Smooth muscle cell (in vitro differentiated cells): ENCODE measurements around the gene RAB3A. TPM values are rescaled to one million over a fixed set of nuclear protein-coding genes. Genes with fewer than 3 reads are reported as not detected.

ENCODE experiments used
- DNase-seq: peaks from one replicate; lab custom pipeline; 2025; ENCODE audit not compliant: unreplicated experiment; lab: John Stamatoyannopoulos, UW
- H2AFZ ChIP-seq: fragments of 200-600 bp; sonication (generic); 2 replicates; pipeline ENCODE4 v1.6.0; 2016; ENCODE audit warnings: antibody characterized with exemption, low read depth, mild to moderate bottlenecking
- H3F3A ChIP-seq: fragments of 200-600 bp; sonication (generic); 2 replicates; pipeline ENCODE4 v1.6.0; 2017; ENCODE audit warnings: antibody characterized with exemption, low read depth
- H3K27ac ChIP-seq: fragments of 200-600 bp; sonication (generic); 2 replicates; pipeline ENCODE4 v1.5.1; 2016; ENCODE audit warnings: low read depth, mild to moderate bottlenecking
- H3K27me3 ChIP-seq: fragments of 200-600 bp; sonication (generic); 2 replicates; pipeline ENCODE4 v1.6.1; 2016; ENCODE audit warnings: low read depth, mild to moderate bottlenecking
- H3K36me3 ChIP-seq: fragments of 200-600 bp; sonication (generic); 2 replicates; pipeline ENCODE4 v1.5.1; 2016; ENCODE audit warnings: low read depth
- H3K4me1 ChIP-seq: fragments of 200-600 bp; sonication (generic); 2 replicates; pipeline ENCODE4 v1.5.1; 2016; ENCODE audit warnings: low read depth
- H3K4me2 ChIP-seq: fragments of 200-600 bp; sonication (generic); 2 replicates; pipeline ENCODE4 v1.6.0; 2016; ENCODE audit warnings: mild to moderate bottlenecking
- H3K4me3 ChIP-seq: fragments of 200-600 bp; sonication (generic); 2 replicates; pipeline ENCODE4 v1.5.1; 2016; ENCODE audit warnings: mild to moderate bottlenecking
- H3K79me2 ChIP-seq: fragments of 200-600 bp; sonication (generic); 2 replicates; pipeline ENCODE4 v1.6.0; 2016; ENCODE audit warnings: low read depth, mild to moderate bottlenecking
- H3K9ac ChIP-seq: fragments of 200-600 bp; sonication (generic); 2 replicates; pipeline ENCODE4 v1.6.0; 2016; ENCODE audit warnings: low read depth
- H3K9me3 ChIP-seq: fragments of 200-600 bp; sonication (generic); replicated peaks from 2 replicates; pipeline ENCODE4 v1.5.1; 2016; ENCODE audit warnings: low read depth
- H4K20me1 ChIP-seq: fragments of 200-600 bp; sonication (generic); 2 replicates; pipeline ENCODE4 v1.6.0; 2016; ENCODE audit warnings: low read depth
- WGBS: methylation state at CpG from one replicate; pipeline ENCODE4 v1.1.7; 2016; ENCODE audit warnings: low lambda C conversion rate; 5-methylcytosine and 5-hydroxymethylcytosine counted together
- polyA plus RNA-seq: library from polyadenylated mRNA; unstranded; fragments of >200 nt; fragmentation: Nextera tagmentation; extraction: Ambion mirVana; gene quantifications from 2 replicates; pipeline ENCODE4 v1.2.1, GENCODE V29; 2016
- total RNA-seq: library from RNA; depleted of rRNA; stranded (reverse); fragments of >200 nt; gene quantifications from 2 replicates; pipeline ENCODE4 v1.2.3, GENCODE V29; 2014
- TF ChIP-seq, protein P1 (sequence below): fragments of 200-600 bp; sonication (generic); IDR thresholded peaks from 2 replicates; pipeline ENCODE4 v1.5.1; 2017; ENCODE audit warnings: borderline replicate concordance, mild to moderate bottlenecking, antibody characterized with exemption; ENCODE audit not compliant: insufficient read depth, poor library complexity, severe bottlenecking

RAB3A gene
- total and polyA plus RNA-seq, 2 experiments from 2014 or later = 3.7 to 4.9 TPM

DNA sequence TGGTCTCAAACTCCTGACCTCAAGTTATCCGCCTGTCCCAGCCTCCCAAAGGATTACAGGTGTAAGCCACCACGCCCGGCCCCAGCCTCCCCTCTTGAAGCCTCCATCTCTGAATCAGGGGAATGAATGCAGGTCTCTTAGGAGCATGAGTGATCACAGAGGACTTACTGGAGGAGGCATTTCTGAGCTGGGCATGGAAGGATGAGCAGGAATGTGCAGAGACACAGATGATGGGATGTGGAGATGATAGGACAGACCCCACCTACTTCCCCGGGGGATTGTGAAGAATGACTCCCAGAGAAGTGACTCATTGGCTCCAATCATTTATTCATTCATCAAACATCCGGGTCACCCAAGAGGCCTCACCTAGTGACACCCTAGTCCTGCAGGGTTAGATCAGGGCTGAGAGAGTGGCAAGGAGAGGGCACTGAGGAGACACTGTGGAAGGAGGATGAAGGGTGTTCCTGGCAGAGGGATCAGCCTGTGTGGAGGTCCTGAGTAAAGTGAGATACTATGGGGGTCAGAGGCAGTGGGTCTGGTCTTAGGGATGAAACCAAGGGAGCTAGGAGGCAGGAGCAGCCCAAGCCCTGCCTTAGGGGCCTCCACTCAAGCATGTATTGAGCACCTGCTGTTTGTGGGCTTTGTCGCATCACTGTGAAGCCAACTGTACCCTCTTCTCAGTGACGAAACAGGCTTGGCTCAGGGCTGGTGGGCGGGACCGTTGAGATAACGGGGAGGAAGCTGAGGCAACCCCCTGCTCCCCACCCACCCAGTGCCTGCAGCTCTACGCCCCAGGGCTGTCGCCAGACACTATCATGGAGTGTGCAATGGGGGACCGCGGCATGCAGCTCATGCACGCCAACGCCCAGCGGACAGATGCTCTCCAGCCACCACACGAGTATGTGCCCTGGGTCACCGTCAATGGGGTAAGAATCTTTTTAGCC lies 27.2 kb downstream of the RAB3A start:
- no peak overlapping the region for H3K9ac ChIP-seq
- no peaks in the 10 kb centered on the region for H3K4me1 ChIP-seq
- H3K4me2 ChIP-seq = no peak overlapping the region
- H3K27ac ChIP-seq = no peak overlapping the region
- no peaks in the 10 kb centered on the region for H3K9me3 ChIP-seq
- no peak overlapping the region for H2AFZ ChIP-seq
- no peaks in the 10 kb centered on the region for H3K79me2 ChIP-seq
- WGBS = 93% methylated on average over 19 of the region's 19 CpGs
- no peaks in the 10 kb centered on the region for H4K20me1 ChIP-seq
- peaks cover 11% of the 10 kb centered on the region for H3K27me3 ChIP-seq
- H3K4me3 ChIP-seq = no peak overlapping the region
- H3K36me3 ChIP-seq = no peaks in the 10 kb centered on the region
- no peak for DNase-seq
- TF ChIP-seq, protein P1, sequence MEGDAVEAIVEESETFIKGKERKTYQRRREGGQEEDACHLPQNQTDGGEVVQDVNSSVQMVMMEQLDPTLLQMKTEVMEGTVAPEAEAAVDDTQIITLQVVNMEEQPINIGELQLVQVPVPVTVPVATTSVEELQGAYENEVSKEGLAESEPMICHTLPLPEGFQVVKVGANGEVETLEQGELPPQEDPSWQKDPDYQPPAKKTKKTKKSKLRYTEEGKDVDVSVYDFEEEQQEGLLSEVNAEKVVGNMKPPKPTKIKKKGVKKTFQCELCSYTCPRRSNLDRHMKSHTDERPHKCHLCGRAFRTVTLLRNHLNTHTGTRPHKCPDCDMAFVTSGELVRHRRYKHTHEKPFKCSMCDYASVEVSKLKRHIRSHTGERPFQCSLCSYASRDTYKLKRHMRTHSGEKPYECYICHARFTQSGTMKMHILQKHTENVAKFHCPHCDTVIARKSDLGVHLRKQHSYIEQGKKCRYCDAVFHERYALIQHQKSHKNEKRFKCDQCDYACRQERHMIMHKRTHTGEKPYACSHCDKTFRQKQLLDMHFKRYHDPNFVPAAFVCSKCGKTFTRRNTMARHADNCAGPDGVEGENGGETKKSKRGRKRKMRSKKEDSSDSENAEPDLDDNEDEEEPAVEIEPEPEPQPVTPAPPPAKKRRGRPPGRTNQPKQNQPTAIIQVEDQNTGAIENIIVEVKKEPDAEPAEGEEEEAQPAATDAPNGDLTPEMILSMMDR = no peak
- H3F3A ChIP-seq = no peaks in the 10 kb centered on the region

DNA sequence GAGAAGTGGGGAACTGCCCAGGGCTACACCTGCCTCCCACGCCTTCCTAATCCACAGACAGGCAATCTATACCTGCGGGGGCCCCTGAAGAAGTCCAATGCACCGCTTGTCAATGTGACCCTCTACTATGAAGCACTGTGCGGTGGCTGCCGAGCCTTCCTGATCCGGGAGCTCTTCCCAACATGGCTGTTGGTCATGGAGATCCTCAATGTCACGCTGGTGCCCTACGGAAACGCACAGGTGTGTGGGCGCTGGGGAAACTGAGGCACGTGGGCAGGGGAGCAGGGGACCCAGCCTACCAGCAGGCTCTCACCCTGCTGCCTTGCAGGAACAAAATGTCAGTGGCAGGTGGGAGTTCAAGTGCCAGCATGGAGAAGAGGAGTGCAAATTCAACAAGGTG lies 28.9 kb downstream of the RAB3A start:
- Histone ChIP-seq H2AFZ (no peak overlapping the region), H3F3A (no peaks in the 10 kb centered on the region), H4K20me1 (no peaks in the 10 kb centered on the region), H3K36me3 (no peaks in the 10 kb centered on the region), H3K9me3 (no peaks in the 10 kb centered on the region), H3K4me3 (no peak overlapping the region), H3K4me1 (no peaks in the 10 kb centered on the region), H3K4me2 (no peak overlapping the region), H3K79me2 (no peaks in the 10 kb centered on the region), H3K27me3 (peaks cover 11% of the 10 kb centered on the region), H3K9ac (no peak overlapping the region), H3K27ac (no peak overlapping the region)
- TF ChIP-seq, protein P1 = no peak
- no peak for DNase-seq
- WGBS = 92% methylated on average over 11 of the region's 11 CpGs

DNA sequence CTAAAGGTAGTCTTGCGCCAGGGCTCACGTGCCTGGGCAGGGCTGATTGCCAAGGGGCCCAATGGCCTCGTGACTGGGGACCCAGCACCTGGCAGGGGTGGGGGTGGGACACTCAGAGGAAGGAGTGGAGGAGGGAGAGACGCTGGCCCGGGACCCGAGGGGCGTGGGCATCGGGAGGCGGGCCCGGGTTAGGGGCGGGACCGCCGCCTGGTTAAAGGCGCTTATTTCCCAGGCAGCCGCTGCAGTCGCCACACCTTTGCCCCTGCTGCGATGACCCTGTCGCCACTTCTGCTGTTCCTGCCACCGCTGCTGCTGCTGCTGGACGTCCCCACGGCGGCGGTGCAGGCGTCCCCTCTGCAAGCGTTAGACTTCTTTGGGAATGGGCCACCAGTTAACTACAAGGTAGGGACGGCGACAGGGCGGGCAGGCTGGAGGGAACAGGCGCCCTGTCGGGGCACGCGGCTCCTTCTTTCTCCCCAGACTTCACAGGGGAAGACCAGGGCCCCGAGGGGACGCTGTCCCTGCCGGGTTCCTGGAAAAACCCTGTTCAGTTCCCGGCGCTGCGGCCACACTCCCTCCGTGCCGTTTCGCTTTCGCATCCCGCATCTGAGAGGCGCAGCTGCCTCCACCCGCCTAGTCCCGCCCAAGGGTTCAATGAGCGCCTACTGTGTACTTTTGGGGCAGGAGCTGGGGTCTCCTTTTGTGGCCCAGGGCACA lies 30.1 kb downstream of the RAB3A start, which contains the start of gene IFI30:
Gene IFI30, plus strand, starts transcription at position 242 of the 717 bp plus-strand sequence. Its CDS starts 29 bp downstream, at position 271.
- H3K9me3 ChIP-seq = no peaks in the 10 kb centered on the region
- no peaks in the 10 kb centered on the region for H3K79me2 ChIP-seq
- peaks cover 11% of the 10 kb centered on the region for H3K27me3 ChIP-seq
- H3K4me3 ChIP-seq = peak within 1 kb of the TSS; percentile 55
- H3K27ac ChIP-seq = no peak within 1 kb of the TSS
- H3F3A ChIP-seq = no peaks in the 10 kb centered on the region
- H3K4me2 ChIP-seq = peak within 1 kb of the TSS; percentile 90
- WGBS = 4% methylated on average over 39 of the region's 47 CpGs
- peak within 1 kb of the TSS; percentile 70 for H2AFZ ChIP-seq
- TF ChIP-seq, protein P1 = no peak
- DNase-seq = no peak
- no peaks in the 10 kb centered on the region for H3K36me3 ChIP-seq
- no peaks in the 10 kb centered on the region for H4K20me1 ChIP-seq
- no peak within 1 kb of the TSS for H3K9ac ChIP-seq
- H3K4me1 ChIP-seq = no peaks in the 10 kb centered on the region
